HL-60 (cell line): ENCODE results near the gene UGT1A4.
"Not testable (repeated sequence)": the region's sequence is repeated elsewhere in the genome, so short reads cannot be mapped to it uniquely, and the experiment has no call there.

Source experiments
- DNase-seq, 2 experiments: peaks; one replicate each; pipeline ENCODE4 v3.0.0-alpha.2; 2010 to 2020; ENCODE audit warnings: low read depth in 1 of 2, low spot score in 1 of 2
- H3K27ac ChIP-seq: fragments of 250-450 bp; sonication (Bioruptor Pico); replicated peaks from 2 replicates; pipeline ENCODE4 v1.5.1; 2020; ENCODE audit warnings: mild to moderate bottlenecking, moderate library complexity
- H3K27me3 ChIP-seq: fragments of 250-450 bp; sonication (Bioruptor Pico); 2 replicates; pipeline ENCODE4 v1.5.1; 2021; ENCODE audit warnings: mild to moderate bottlenecking, moderate library complexity; ENCODE audit not compliant: insufficient read depth, poor library complexity, severe bottlenecking
- H3K4me3 ChIP-seq: replicated peaks from 2 replicates; pipeline ENCODE4 v1.5.1; 2011; ENCODE audit warnings: mild to moderate bottlenecking, control low read depth, low read length; ENCODE audit not compliant: insufficient read depth
- GABPA ChIP-seq: IDR thresholded peaks from 2 replicates; pipeline ENCODE4 v1.6.1; 2012; ENCODE audit warnings: low read depth
- POLR2AphosphoS5 ChIP-seq: IDR thresholded peaks from 2 replicates; pipeline ENCODE4 v1.6.1; 2012; ENCODE audit warnings: low read depth
- REST ChIP-seq: IDR thresholded peaks from 2 replicates; pipeline ENCODE4 v1.6.1; 2012; ENCODE audit warnings: low read depth; ENCODE audit not compliant: insufficient replicate concordance
- SPI1 ChIP-seq: IDR thresholded peaks from 2 replicates; pipeline ENCODE4 v1.6.1; 2012; ENCODE audit warnings: low read depth, mild to moderate bottlenecking, borderline replicate concordance
- TF ChIP-seq, protein P1 (sequence below): IDR thresholded peaks from one replicate; pipeline ENCODE4 v1.5.1; 2011; ENCODE audit warnings: low read length, control low read depth, inconsistent platforms; ENCODE audit not compliant: insufficient read depth

UGT1A4 gene

DNA sequence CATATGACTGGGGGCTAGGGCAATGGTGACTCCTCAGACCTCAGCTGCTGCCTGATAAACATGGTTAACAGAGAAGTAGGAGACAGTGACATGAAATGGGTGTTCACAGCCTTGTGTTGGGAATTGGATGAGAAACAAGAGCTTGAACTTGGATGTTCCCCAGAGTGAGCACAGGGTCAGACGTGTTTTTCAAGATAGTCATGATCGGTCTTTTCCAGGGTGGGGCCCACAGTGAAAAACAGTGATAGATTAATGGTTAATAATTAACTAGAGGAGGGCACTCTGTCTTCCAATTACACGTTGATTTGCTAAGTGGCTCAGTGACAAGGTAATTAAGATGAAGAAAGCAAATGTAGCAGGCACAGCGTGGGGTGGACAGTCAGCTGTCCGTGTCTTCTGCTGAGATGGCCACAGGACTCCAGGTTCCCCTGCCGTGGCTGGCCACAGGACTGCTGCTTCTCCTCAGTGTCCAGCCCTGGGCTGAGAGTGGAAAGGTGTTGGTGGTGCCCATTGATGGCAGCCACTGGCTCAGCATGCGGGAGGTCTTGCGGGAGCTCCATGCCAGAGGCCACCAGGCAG is 10.3 kb downstream of the UGT1A4 start, which contains the start of gene UGT1A3:
UGT1A3 (plus strand) TSS at position 320 of the 579 bp plus-strand sequence; CDS start at position 405, 85 bp downstream.
- Histone ChIP-seq H3K27me3 (no peaks in the 10 kb centered on the region), H3K4me3 (no peak within 1 kb of the TSS), H3K27ac (no peak within 1 kb of the TSS)
- DNase-seq, result no peak
- TF ChIP-seq SPI1, result no peak
- no peak for TF ChIP-seq POLR2AphosphoS5
- no peak for TF ChIP-seq GABPA
- TF ChIP-seq, protein P1, sequence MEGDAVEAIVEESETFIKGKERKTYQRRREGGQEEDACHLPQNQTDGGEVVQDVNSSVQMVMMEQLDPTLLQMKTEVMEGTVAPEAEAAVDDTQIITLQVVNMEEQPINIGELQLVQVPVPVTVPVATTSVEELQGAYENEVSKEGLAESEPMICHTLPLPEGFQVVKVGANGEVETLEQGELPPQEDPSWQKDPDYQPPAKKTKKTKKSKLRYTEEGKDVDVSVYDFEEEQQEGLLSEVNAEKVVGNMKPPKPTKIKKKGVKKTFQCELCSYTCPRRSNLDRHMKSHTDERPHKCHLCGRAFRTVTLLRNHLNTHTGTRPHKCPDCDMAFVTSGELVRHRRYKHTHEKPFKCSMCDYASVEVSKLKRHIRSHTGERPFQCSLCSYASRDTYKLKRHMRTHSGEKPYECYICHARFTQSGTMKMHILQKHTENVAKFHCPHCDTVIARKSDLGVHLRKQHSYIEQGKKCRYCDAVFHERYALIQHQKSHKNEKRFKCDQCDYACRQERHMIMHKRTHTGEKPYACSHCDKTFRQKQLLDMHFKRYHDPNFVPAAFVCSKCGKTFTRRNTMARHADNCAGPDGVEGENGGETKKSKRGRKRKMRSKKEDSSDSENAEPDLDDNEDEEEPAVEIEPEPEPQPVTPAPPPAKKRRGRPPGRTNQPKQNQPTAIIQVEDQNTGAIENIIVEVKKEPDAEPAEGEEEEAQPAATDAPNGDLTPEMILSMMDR, result no peak
- no peak for TF ChIP-seq REST

DNA sequence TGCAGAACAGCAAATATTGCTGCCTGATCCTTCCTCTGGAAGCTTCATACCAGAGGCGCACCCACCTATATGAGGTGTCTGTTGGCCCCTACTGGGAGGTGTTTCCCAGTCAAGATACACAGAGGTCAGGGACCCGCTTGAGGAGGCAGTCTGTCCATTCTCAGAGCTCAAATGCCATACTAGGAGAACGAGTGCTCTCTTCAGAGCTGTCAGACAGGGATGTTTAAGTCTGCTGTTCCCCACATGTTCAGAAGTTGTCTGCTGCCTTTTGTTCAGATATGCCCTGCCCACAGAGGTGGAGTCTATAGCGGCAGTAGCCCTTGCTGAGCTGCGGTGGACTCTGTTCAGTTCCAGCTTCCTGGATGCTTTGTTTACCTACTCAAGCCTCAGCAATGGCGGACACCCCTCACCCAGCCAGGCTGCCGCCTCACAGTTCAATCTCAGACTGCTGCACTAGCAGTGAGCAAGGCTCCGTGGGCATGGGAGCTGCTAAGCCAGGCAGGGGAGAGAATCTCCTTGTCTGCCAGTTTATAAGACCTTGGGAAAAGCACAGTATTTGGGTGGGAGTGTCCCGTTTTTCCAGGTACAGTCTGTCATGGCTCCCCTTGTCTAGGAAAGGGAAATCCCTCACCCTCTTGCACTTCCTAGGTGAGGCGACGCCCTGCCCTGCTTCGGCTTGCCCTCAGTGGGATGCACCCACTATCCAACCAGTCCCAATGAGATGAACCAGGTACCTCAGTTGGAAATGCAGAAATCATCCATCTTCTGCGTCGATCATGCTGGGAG is 18.5 kb downstream of the UGT1A4 start:
- not testable (repeated sequence) for H3K27me3 ChIP-seq, H3K4me3 ChIP-seq, H3K27ac ChIP-seq, DNase-seq

DNA sequence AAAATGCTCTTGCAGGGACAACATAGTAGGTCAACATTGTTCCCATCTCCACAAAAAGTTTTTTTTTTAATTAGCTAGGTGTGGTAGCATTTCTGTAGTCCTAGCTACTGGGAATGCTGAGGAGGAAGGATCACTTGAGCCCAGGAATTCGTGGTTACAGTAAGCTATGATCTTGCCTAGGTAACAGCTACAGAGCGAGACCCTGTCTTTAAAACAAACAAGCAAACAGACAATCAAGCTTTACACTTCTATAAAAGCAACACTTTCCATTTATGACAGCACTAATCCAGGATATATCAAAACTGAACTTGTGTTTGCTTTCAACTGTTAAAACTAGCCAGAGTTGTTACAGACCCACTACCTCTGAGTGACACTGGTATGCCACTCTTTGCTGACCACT is 22.3 kb downstream of the UGT1A4 start:
- no peak for TF ChIP-seq REST
- TF ChIP-seq, protein P1, result no peak
- TF ChIP-seq GABPA, result no peak
- TF ChIP-seq POLR2AphosphoS5, result no peak
- TF ChIP-seq SPI1, result no peak
- Histone ChIP-seq H3K27ac (no peak overlapping the region), H3K4me3 (no peak overlapping the region), H3K27me3 (peaks cover 2% of the 10 kb centered on the region)
- no peak for DNase-seq

DNA sequence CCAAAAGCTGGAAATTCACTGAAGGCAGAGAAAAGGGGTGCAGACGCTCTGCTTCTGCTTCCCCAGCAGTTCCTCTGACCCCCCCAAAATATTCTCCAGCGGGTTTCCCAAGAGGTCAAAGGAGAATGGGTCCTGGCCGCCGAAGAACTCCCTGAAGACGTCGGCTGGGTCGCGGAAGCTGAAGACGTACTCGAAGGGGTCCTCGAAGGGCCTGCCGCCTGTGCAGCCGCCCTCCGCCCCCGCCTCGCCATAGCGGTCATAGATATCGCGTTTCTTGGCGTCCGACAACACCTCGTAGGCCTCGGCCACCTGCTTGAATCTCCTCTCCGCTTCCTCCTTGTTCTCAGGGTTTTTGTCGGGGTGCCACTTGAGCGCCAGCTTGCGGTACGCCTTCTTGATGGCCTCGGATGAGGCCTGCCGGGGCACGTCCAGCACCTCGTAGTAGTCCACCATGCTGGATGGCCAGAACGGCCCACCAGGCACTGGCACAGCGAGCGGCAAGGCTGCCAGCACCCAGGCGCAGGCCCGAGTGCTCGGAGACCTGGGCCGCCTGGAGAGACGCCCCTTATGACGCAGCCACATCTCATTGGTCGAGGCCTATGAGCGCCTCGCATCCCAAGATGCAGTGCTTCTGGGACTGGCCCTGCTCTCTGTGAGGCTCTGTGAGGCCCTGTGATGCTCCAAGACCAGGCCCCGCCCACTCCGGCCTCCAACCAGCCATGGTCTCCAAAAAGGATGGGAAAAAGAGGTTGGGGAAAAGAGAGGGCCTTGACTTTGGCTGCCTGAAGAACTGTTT is 25.1 kb downstream of the UGT1A4 start:
- TF ChIP-seq POLR2AphosphoS5, result no peak
- no peak for TF ChIP-seq SPI1
- TF ChIP-seq GABPA, result no peak
- TF ChIP-seq REST, result no peak
- TF ChIP-seq, protein P1, result no peak
- DNase-seq, result no peak
- no peak overlapping the region for H3K27ac ChIP-seq
- peaks cover 2% of the 10 kb centered on the region for H3K27me3 ChIP-seq
- no peak overlapping the region for H3K4me3 ChIP-seq
